ENCODE results near the gene UBE2L6.

UBE2L6 gene

DNA sequence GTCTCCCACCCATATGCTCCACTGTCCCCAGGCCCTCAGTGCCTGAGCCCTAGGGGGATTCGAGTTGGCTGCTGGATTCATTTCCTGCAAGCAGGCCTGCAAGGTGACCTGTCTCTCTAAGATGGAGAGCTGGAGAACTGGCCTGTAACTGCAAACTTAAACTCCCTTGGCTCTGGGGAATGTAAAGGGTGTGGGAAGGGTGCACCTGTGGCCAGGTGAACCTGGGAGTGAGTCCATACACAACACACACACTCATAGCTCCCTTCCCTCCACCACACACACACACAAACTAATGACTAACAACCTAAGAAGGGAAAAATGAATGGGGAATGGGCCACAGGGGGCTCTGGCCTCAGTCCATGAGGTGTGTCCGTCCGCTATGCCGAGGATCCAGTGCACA is 15.5 kb downstream of the UBE2L6 start:
- ATAC-seq (ENCODE audit: low read depth): no peak
- Histone ChIP-seq H3K27me3 (ENCODE audit: insufficient read depth, poor library complexity, severe bottlenecking) (no peaks in the 10 kb centered on the region), H3K4me3 (ENCODE audit: severe bottlenecking) (no peak overlapping the region), H3K36me3 (ENCODE audit: low read depth) (peaks cover 36% of the 10 kb centered on the region), H3K4me1 (ENCODE audit: insufficient read depth, poor library complexity, severe bottlenecking) (no peaks in the 10 kb centered on the region), H3K9me3 (ENCODE audit: severe bottlenecking) (no peaks in the 10 kb centered on the region), H3K27ac (ENCODE audit: poor library complexity, severe bottlenecking) (no peak overlapping the region)
- DNase-seq (ENCODE audit: low spot score): no peak
- TF ChIP-seq, protein P1, sequence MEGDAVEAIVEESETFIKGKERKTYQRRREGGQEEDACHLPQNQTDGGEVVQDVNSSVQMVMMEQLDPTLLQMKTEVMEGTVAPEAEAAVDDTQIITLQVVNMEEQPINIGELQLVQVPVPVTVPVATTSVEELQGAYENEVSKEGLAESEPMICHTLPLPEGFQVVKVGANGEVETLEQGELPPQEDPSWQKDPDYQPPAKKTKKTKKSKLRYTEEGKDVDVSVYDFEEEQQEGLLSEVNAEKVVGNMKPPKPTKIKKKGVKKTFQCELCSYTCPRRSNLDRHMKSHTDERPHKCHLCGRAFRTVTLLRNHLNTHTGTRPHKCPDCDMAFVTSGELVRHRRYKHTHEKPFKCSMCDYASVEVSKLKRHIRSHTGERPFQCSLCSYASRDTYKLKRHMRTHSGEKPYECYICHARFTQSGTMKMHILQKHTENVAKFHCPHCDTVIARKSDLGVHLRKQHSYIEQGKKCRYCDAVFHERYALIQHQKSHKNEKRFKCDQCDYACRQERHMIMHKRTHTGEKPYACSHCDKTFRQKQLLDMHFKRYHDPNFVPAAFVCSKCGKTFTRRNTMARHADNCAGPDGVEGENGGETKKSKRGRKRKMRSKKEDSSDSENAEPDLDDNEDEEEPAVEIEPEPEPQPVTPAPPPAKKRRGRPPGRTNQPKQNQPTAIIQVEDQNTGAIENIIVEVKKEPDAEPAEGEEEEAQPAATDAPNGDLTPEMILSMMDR (IDR thresholded peaks at IDR 0.05; ENCODE audit: poor library complexity, severe bottlenecking): no peak

DNA sequence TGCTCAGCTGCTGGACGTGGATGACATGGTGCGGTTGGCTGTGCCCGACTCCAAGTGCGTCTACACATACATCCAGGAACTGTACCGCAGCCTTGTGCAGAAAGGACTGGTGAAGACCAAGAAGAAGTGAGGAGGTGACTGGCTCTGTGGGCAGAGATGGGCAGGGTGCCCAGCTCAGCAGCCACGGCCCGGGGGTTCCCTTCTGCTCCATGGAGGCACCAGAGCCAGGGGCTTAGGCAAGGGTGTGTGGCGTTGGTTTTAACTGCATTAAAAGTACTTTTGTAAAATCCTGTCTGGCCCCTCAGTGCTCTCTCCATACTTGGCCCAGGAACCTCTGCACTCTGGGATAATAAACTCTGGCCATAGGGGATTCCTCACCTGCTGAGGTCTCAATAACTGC is 17.5 kb downstream of the UBE2L6 start:
- no peaks in the 10 kb centered on the region for H3K9me3 ChIP-seq (ENCODE audit: severe bottlenecking)
- H3K27me3 ChIP-seq (ENCODE audit: insufficient read depth, poor library complexity, severe bottlenecking): no peaks in the 10 kb centered on the region
- ATAC-seq (ENCODE audit: low read depth): no peak
- H3K4me3 ChIP-seq (ENCODE audit: severe bottlenecking): no peak overlapping the region
- H3K27ac ChIP-seq (ENCODE audit: poor library complexity, severe bottlenecking): no peak overlapping the region
- H3K36me3 ChIP-seq (ENCODE audit: low read depth): peaks cover 36% of the 10 kb centered on the region
- no peak for DNase-seq (ENCODE audit: low spot score)
- no peaks in the 10 kb centered on the region for H3K4me1 ChIP-seq (ENCODE audit: insufficient read depth, poor library complexity, severe bottlenecking)
- TF ChIP-seq, protein P1 (IDR thresholded peaks at IDR 0.05; ENCODE audit: poor library complexity, severe bottlenecking): no peak

- Histone ChIP-seq H3K27me3 (ENCODE audit: insufficient read depth, poor library complexity, severe bottlenecking) (no peaks in the 10 kb centered on the region), H3K4me3 (ENCODE audit: severe bottlenecking) (no peak overlapping the region), H3K9me3 (ENCODE audit: severe bottlenecking) (no peaks in the 10 kb centered on the region), H3K4me1 (ENCODE audit: insufficient read depth, poor library complexity, severe bottlenecking) (no peaks in the 10 kb centered on the region), H3K36me3 (ENCODE audit: low read depth) (peaks cover 23% of the 10 kb centered on the region), H3K27ac (ENCODE audit: poor library complexity, severe bottlenecking) (no peak overlapping the region)
- TF ChIP-seq, protein P1 (IDR thresholded peaks at IDR 0.05; ENCODE audit: poor library complexity, severe bottlenecking): no peak
- ATAC-seq (ENCODE audit: low read depth): no peak
- no peak for DNase-seq (ENCODE audit: low spot score)
Observed at GRCh38 chr11:57547854-57548377, 19.6 kb downstream of the UBE2L6 start.

DNA sequence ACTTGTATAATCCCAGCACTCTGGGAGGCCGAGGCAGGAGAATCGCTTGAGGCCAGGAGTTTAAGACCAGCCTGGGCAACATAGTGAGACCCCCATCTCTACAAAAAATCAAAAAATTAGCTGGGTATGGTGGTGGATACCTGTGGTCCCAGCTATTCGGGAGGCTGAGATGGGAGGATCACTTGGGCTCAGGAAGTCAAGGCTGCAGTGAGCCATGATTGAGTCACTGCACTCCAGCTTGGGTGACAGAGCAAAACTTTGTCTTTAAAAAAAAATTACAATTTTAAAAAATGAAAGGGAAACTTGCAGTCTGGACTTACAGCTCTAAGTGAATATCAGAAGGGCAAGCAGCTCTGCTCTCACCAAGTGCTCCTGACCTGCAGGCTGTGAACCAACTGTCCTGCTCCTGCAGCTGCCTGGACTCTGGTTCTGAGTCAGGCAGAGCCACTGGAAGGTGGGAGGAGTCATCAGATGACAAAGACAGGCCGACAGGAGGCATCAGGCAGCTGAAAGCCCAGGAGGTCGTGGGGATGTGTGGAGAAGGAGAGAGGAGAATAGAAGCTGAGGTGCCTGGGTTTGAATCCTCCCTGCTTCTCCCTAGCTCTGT is 20.5 kb downstream of the UBE2L6 start:
- Histone ChIP-seq H3K4me1 (ENCODE audit: insufficient read depth, poor library complexity, severe bottlenecking) (no peaks in the 10 kb centered on the region), H3K9me3 (ENCODE audit: severe bottlenecking) (no peaks in the 10 kb centered on the region), H3K27me3 (ENCODE audit: insufficient read depth, poor library complexity, severe bottlenecking) (no peaks in the 10 kb centered on the region), H3K27ac (ENCODE audit: poor library complexity, severe bottlenecking) (no peak overlapping the region), H3K4me3 (ENCODE audit: severe bottlenecking) (no peak overlapping the region), H3K36me3 (ENCODE audit: low read depth) (peaks cover 20% of the 10 kb centered on the region)
- TF ChIP-seq, protein P1 (IDR thresholded peaks at IDR 0.05; ENCODE audit: poor library complexity, severe bottlenecking): no peak
- DNase-seq (ENCODE audit: low spot score) (no peak), ATAC-seq (ENCODE audit: low read depth) (peak; percentile 62; the same call in 2 of the 3 replicates)

DNA sequence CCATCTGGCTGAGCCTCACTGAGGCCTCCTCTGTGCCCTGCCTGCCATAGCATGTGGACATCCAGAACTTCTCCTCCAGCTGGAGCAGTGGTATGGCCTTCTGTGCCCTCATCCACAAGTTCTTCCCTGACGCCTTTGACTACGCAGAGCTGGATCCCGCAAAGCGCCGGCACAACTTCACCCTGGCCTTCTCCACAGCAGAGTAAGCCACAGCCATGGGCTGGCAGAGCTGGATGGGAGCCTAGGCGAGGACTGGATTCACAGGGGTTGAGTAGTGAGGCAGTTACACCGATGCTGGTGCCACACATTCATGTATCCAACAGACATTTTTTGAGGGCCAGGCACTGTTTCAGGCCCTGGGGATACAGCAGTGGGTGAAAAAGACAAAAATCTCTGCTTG is 21.0 kb downstream of the UBE2L6 start:
- TF ChIP-seq, protein P1 (IDR thresholded peaks at IDR 0.05; ENCODE audit: poor library complexity, severe bottlenecking): no peak
- Histone ChIP-seq H3K36me3 (ENCODE audit: low read depth) (peaks cover 17% of the 10 kb centered on the region; the same call in 1 of the 2 replicates), H3K4me1 (ENCODE audit: insufficient read depth, poor library complexity, severe bottlenecking) (no peaks in the 10 kb centered on the region), H3K27ac (ENCODE audit: poor library complexity, severe bottlenecking) (no peak overlapping the region), H3K9me3 (ENCODE audit: severe bottlenecking) (no peaks in the 10 kb centered on the region), H3K4me3 (ENCODE audit: severe bottlenecking) (no peak overlapping the region), H3K27me3 (ENCODE audit: insufficient read depth, poor library complexity, severe bottlenecking) (no peaks in the 10 kb centered on the region)
- ATAC-seq (ENCODE audit: low read depth) (no peak), DNase-seq (ENCODE audit: low spot score) (no peak)

Data from RWPE2 (cell line).